ENCODE data around the gene INMT.

Gene INMT

GRCh38 chr7:30790356-30790755 is 38.4 kb downstream of the INMT start:
- no peak for DNase-seq

- no peak for DNase-seq
These were observed 39.2 kb downstream of the INMT start for GRCh38 chr7:30791114-30791513.

GRCh38 chr7:30795161-30795948 is 43.4 kb downstream of the INMT start:
- DNase-seq: no peak

- no peak for DNase-seq
These were observed 44.4 kb downstream of the INMT start for GRCh38 chr7:30796105-30796869.

GRCh38 chr7:30797176-30798040 is 45.5 kb downstream of the INMT start:
- no peak for DNase-seq

- no peak for DNase-seq
These were observed 47.5 kb downstream of the INMT start for GRCh38 chr7:30799206-30799975.

GRCh38 chr7:30799976-30800661 is 48.2 kb downstream of the INMT start:
- DNase-seq: no peak

GRCh38 chr7:30800785-30801252 is 48.9 kb downstream of the INMT start:
- DNase-seq: peak; percentile 61

- DNase-seq: no peak
These were observed 50.9 kb downstream of the INMT start for GRCh38 chr7:30802812-30803211.

GRCh38 chr7:30804078-30804661 is 52.2 kb downstream of the INMT start:
- no peak for DNase-seq

GRCh38 chr7:30805081-30805691 is 53.3 kb downstream of the INMT start:
- no peak for DNase-seq

GRCh38 chr7:30805931-30806330 is 54.0 kb downstream of the INMT start:
- DNase-seq: no peak

Measured in activated CD4-positive, alpha-beta T cell treated with anti-CD3 and anti-CD28 coated beads, Interleukin-2, Interleukin-6, amounts not matched to agents 100 ng/mL and 50 ng/mL, durations not matched to agents 16 hours and 8 hours (primary cell).